Limb (tissue), 2 donors: ENCODE data around the gene NEMP2.
"Not testable (repeated sequence)": the region's sequence is repeated elsewhere in the genome, so short reads cannot be mapped to it uniquely, and the experiment has no call there.

Experiments used
- DNase-seq, 2 donors: peaks; one replicate each; pipeline ENCODE4 v3.0.0-alpha.2; 2016; ENCODE audit errors: extremely low spot score in 2 of 2

NEMP2 gene

GRCh38 chr2:190527214-190527613 lies 7.3 kb downstream of the NEMP2 start:
- DNase-seq, result no peak

GRCh38 chr2:190526105-190526750 lies 8.3 kb downstream of the NEMP2 start:
- DNase-seq, result no peak

GRCh38 chr2:190524928-190525327 lies 9.6 kb downstream of the NEMP2 start:
- DNase-seq, result no peak

- DNase-seq, result no peak
Observed at GRCh38 chr2:190519975-190520767, 14.4 kb downstream of the NEMP2 start.

- no peak for DNase-seq
Observed at GRCh38 chr2:190517468-190517867, 17.1 kb downstream of the NEMP2 start.

GRCh38 chr2:190515687-190516086 lies 18.8 kb downstream of the NEMP2 start:
- DNase-seq, result no peak

GRCh38 chr2:190514676-190515075 lies 19.8 kb downstream of the NEMP2 start:
- no peak for DNase-seq

- DNase-seq, result no peak
Observed at GRCh38 chr2:190513877-190514276, 20.6 kb downstream of the NEMP2 start.

- no peak for DNase-seq
Observed at GRCh38 chr2:190512539-190513095, 21.9 kb downstream of the NEMP2 start.

GRCh38 chr2:190511104-190511503 lies 23.4 kb downstream of the NEMP2 start:
- peak in 1 of 2 donors; percentile 38 for DNase-seq

- DNase-seq, result not testable (repeated sequence)
Observed at GRCh38 chr2:190509895-190510294, 24.6 kb downstream of the NEMP2 start.

GRCh38 chr2:190507135-190507534 lies 27.4 kb downstream of the NEMP2 start:
- DNase-seq, result no peak

- DNase-seq, result no peak
Observed at GRCh38 chr2:190506666-190507065, 27.9 kb downstream of the NEMP2 start.

GRCh38 chr2:190505696-190506095 lies 28.8 kb downstream of the NEMP2 start:
- no peak for DNase-seq

- DNase-seq, result no peak
Observed at GRCh38 chr2:190504912-190505311, 29.6 kb downstream of the NEMP2 start.

- DNase-seq, result no peak
Observed at GRCh38 chr2:190503088-190503487, 31.4 kb downstream of the NEMP2 start.

GRCh38 chr2:190501702-190502407 lies 32.7 kb downstream of the NEMP2 start:
- no peak for DNase-seq

GRCh38 chr2:190501231-190501630 lies 33.3 kb downstream of the NEMP2 start:
- no peak for DNase-seq

GRCh38 chr2:190500054-190500502 lies 34.4 kb downstream of the NEMP2 start:
- DNase-seq, result no peak

- no peak for DNase-seq
Observed at GRCh38 chr2:190499273-190499672, 35.2 kb downstream of the NEMP2 start.

GRCh38 chr2:190497428-190497827 lies 37.1 kb downstream of the NEMP2 start:
- no peak for DNase-seq
